Ectodermal cell (in vitro differentiated cells): Measurements from ENCODE around the gene HP1BP3.

Experiments
- H3K27ac ChIP-seq: 2 replicates; pipeline ENCODE4 v1.7.0; 2013; ENCODE audit warnings: mild to moderate bottlenecking, low read depth, low read length; ENCODE audit not compliant: insufficient read depth, poor library complexity, severe bottlenecking
- H3K27me3 ChIP-seq: 2 replicates; pipeline ENCODE4 v1.7.0; 2013; ENCODE audit warnings: mild to moderate bottlenecking, low read length; ENCODE audit not compliant: insufficient read depth, control insufficient read depth, poor library complexity, severe bottlenecking
- H3K36me3 ChIP-seq: one replicate; pipeline ENCODE4 v1.7.0; 2013; ENCODE audit warnings: low read length; ENCODE audit not compliant: control insufficient read depth, insufficient read depth
- H3K4me1 ChIP-seq: one replicate; pipeline ENCODE4 v1.7.0; 2013; ENCODE audit warnings: low read length; ENCODE audit not compliant: control insufficient read depth, insufficient read depth
- H3K4me3 ChIP-seq: 2 replicates; pipeline ENCODE4 v1.7.0; 2013; ENCODE audit warnings: low read depth, low read length, control low read depth; ENCODE audit not compliant: insufficient read depth
- H3K9me3 ChIP-seq: 2 replicates; pipeline ENCODE4 v1.7.0; 2013; ENCODE audit warnings: mild to moderate bottlenecking, low read length, moderate library complexity; ENCODE audit not compliant: control insufficient read depth
- WGBS, 2 experiments: methylation state at CpG; one replicate each; pipeline ENCODE4 v1.1.7; 2013; ENCODE audit warnings: missing lambda C conversion rate in 2 of 2; 5-methylcytosine and 5-hydroxymethylcytosine counted together

HP1BP3 gene

GRCh38 chr1:20728371-20729154, 58.5 kb downstream of the HP1BP3 start:
- H3K27ac ChIP-seq: no peak overlapping the region
- no peak overlapping the region for H3K4me3 ChIP-seq
- no peaks in the 10 kb centered on the region for H3K36me3 ChIP-seq
- H3K4me1 ChIP-seq: peaks cover 26% of the 10 kb centered on the region
- H3K27me3 ChIP-seq: peaks cover 41% of the 10 kb centered on the region
- no peaks in the 10 kb centered on the region for H3K9me3 ChIP-seq
- 77 to 80% methylated on average over 9 of the region's 9 CpGs for WGBS, 2 experiments

GRCh38 chr1:20727746-20728316, 59.3 kb downstream of the HP1BP3 start:
- Histone ChIP-seq H3K27ac (no peak overlapping the region), H3K4me3 (no peak overlapping the region), H3K9me3 (no peaks in the 10 kb centered on the region), H3K27me3 (peaks cover 33% of the 10 kb centered on the region), H3K36me3 (no peaks in the 10 kb centered on the region), H3K4me1 (peaks cover 25% of the 10 kb centered on the region)
- 41 to 43% methylated on average over 13 of the region's 13 CpGs for WGBS, 2 experiments

GRCh38 chr1:20726932-20727745, 60.0 kb downstream of the HP1BP3 start:
- peaks cover 19% of the 10 kb centered on the region for H3K4me1 ChIP-seq
- no peaks in the 10 kb centered on the region for H3K36me3 ChIP-seq
- H3K27ac ChIP-seq: no peak overlapping the region
- 90 to 91% methylated on average over 17 of the region's 17 CpGs for WGBS, 2 experiments
- peaks cover 27% of the 10 kb centered on the region for H3K27me3 ChIP-seq
- H3K4me3 ChIP-seq: no peak overlapping the region
- no peaks in the 10 kb centered on the region for H3K9me3 ChIP-seq

GRCh38 chr1:20726118-20726911, 60.8 kb downstream of the HP1BP3 start:
- H3K27ac ChIP-seq: no peak overlapping the region
- no peaks in the 10 kb centered on the region for H3K9me3 ChIP-seq
- 92 to 94% methylated on average over 25 of the region's 25 CpGs for WGBS, 2 experiments
- no peaks in the 10 kb centered on the region for H3K36me3 ChIP-seq
- H3K4me1 ChIP-seq: peaks cover 19% of the 10 kb centered on the region
- H3K27me3 ChIP-seq: peaks cover 19% of the 10 kb centered on the region
- no peak overlapping the region for H3K4me3 ChIP-seq

- WGBS, 2 experiments: 91% methylated on average over 29 of the region's 29 CpGs
- peaks cover 10% of the 10 kb centered on the region for H3K27me3 ChIP-seq
- no peaks in the 10 kb centered on the region for H3K36me3 ChIP-seq
- H3K27ac ChIP-seq: no peak overlapping the region
- no peaks in the 10 kb centered on the region for H3K9me3 ChIP-seq
- H3K4me1 ChIP-seq: peaks cover 16% of the 10 kb centered on the region
- no peak overlapping the region for H3K4me3 ChIP-seq
These were observed 61.7 kb downstream of the HP1BP3 start for GRCh38 chr1:20725189-20726117.

- Histone ChIP-seq H3K36me3 (no peaks in the 10 kb centered on the region), H3K4me1 (peaks cover 7% of the 10 kb centered on the region), H3K4me3 (no peak overlapping the region), H3K27me3 (peaks cover 5% of the 10 kb centered on the region), H3K27ac (no peak overlapping the region), H3K9me3 (no peaks in the 10 kb centered on the region)
- 92 to 95% methylated on average over 17 of the region's 17 CpGs for WGBS, 2 experiments
These were observed 62.5 kb downstream of the HP1BP3 start for GRCh38 chr1:20724364-20725188.

- 94 to 95% methylated on average over 35 of the region's 35 CpGs for WGBS, 2 experiments
- Histone ChIP-seq H3K9me3 (no peaks in the 10 kb centered on the region), H3K4me3 (no peak overlapping the region), H3K27ac (no peak overlapping the region), H3K27me3 (peaks cover 11% of the 10 kb centered on the region), H3K36me3 (no peaks in the 10 kb centered on the region), H3K4me1 (peaks cover 6% of the 10 kb centered on the region)
These were observed 63.4 kb downstream of the HP1BP3 start for GRCh38 chr1:20723537-20724363.

GRCh38 chr1:20723159-20723536, 64.0 kb downstream of the HP1BP3 start:
- Histone ChIP-seq H3K9me3 (no peaks in the 10 kb centered on the region), H3K36me3 (no peaks in the 10 kb centered on the region), H3K27me3 (peaks cover 18% of the 10 kb centered on the region), H3K27ac (no peak overlapping the region), H3K4me1 (peaks cover 3% of the 10 kb centered on the region), H3K4me3 (no peak overlapping the region)
- WGBS, 2 experiments: 88 to 96% methylated on average over 4 of the region's 4 CpGs
